NCI-H1436 treated with DMSO at 0.1 percent for 48 hours (cell line): ENCODE data around the gene HMGN1.

ENCODE experiments used
- DNase-seq: peaks from one replicate; lab custom pipeline; 2025; lab: John Stamatoyannopoulos, UW

The HMGN1 gene

GRCh38 chr21:39367783-39368182 is 18.9 kb upstream of the HMGN1 start:
- no peak for DNase-seq

- no peak for DNase-seq
Measured at GRCh38 chr21:39366563-39366962, 17.7 kb upstream of the HMGN1 start.

GRCh38 chr21:39364949-39365348 is 16.1 kb upstream of the HMGN1 start:
- no peak for DNase-seq

GRCh38 chr21:39363607-39364555 is 15.0 kb upstream of the HMGN1 start:
- no peak for DNase-seq

- DNase-seq, result no peak
Measured at GRCh38 chr21:39362733-39363132, 13.8 kb upstream of the HMGN1 start.

- no peak for DNase-seq
Measured at GRCh38 chr21:39359382-39359781, 10.5 kb upstream of the HMGN1 start.

- DNase-seq, result no peak
Measured at GRCh38 chr21:39353295-39353694, 4.4 kb upstream of the HMGN1 start.

GRCh38 chr21:39350094-39351005 is 1.5 kb upstream of the HMGN1 start:
- DNase-seq, result no peak

GRCh38 chr21:39349211-39350093 is 564 bp upstream of the HMGN1 start:
- DNase-seq, result peak; percentile 88

- DNase-seq, result no peak
Measured at GRCh38 chr21:39348040-39348354, 891 bp downstream of the HMGN1 start.

GRCh38 chr21:39347537-39347936 is 1.4 kb downstream of the HMGN1 start:
- no peak for DNase-seq

GRCh38 chr21:39346671-39347331 is 2.1 kb downstream of the HMGN1 start:
- DNase-seq, result no peak

- no peak for DNase-seq
Measured at GRCh38 chr21:39346206-39346605, 2.7 kb downstream of the HMGN1 start.

- DNase-seq, result no peak
Measured at GRCh38 chr21:39345440-39345839, 3.4 kb downstream of the HMGN1 start.

- no peak for DNase-seq
Measured at GRCh38 chr21:39344848-39345247, 4.0 kb downstream of the HMGN1 start.

GRCh38 chr21:39341249-39341923 is 7.5 kb downstream of the HMGN1 start:
- DNase-seq, result no peak

GRCh38 chr21:39340687-39341086 is 8.2 kb downstream of the HMGN1 start:
- DNase-seq, result no peak

- no peak for DNase-seq
Measured at GRCh38 chr21:39339231-39339630, 9.7 kb downstream of the HMGN1 start.

- no peak for DNase-seq
Measured at GRCh38 chr21:39336457-39337008, 12.4 kb downstream of the HMGN1 start.

GRCh38 chr21:39334611-39335010 is 14.3 kb downstream of the HMGN1 start:
- DNase-seq, result no peak

GRCh38 chr21:39332175-39332574 is 16.7 kb downstream of the HMGN1 start:
- no peak for DNase-seq
